SK-N-MC (cell line): ENCODE results near the gene BAHCC1.

Experiments used
- EZH2 ChIP-seq: fragments of 200-600 bp; sonication (generic); IDR thresholded peaks from one replicate; pipeline ENCODE4 v1.6.1; 2017; ENCODE audit warnings: antibody characterized with exemption
- POLR2AphosphoS5 ChIP-seq: IDR thresholded peaks from 2 replicates; pipeline ENCODE4 v1.6.1; 2012; ENCODE audit warnings: mild to moderate bottlenecking, low read depth, low read length, borderline replicate concordance

DNA sequence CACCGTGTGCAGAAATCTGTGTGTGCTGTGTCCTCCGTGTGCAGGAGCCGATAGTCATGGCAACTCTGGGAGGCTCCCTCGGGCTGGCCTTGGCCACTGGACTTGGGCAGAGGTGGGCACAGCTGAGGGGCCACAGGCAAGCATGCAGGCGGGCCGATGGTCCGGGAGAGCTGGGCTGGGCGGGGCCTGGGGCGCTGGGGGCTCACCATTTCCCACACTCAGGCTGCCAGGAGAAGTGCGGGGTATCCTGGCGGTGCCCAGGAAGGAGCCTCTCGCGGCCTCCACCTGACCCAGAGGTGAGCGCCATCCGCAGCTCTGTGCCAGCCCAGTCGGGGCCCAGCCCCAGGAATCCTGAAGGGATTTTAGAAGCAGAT, 28.4 kb downstream of the BAHCC1 start:
- no peak for TF ChIP-seq EZH2
- TF ChIP-seq POLR2AphosphoS5, result no peak
